GDM1 (cell line): ENCODE measurements around the gene PALD1.
"Not testable (repeated sequence)": the region's sequence is repeated elsewhere in the genome, so short reads cannot be mapped to it uniquely, and the experiment has no call there.

ENCODE experiments used
- DNase-seq: peaks from one replicate; lab custom pipeline; 2025; lab: John Stamatoyannopoulos, UW

Gene PALD1

DNA sequence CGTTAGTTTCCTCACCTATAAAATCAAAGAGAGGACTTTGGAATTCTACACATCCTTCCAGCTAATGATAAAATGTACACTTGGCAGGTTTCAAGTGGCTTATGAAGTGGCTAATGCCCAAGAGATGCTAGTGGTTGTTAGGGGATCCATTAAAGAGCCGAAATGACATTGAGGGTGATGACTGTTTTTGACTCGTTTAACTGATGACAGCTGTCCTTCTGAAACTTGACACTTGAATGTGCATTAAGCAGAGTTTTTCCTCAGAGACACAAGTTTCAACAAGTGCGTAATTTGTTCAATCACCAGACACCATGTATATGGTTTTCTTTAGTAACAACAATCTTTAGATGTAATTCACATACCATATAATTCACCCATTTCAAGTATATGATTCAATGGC, 125.5 kb downstream of the PALD1 start:
- DNase-seq: no peak

DNA sequence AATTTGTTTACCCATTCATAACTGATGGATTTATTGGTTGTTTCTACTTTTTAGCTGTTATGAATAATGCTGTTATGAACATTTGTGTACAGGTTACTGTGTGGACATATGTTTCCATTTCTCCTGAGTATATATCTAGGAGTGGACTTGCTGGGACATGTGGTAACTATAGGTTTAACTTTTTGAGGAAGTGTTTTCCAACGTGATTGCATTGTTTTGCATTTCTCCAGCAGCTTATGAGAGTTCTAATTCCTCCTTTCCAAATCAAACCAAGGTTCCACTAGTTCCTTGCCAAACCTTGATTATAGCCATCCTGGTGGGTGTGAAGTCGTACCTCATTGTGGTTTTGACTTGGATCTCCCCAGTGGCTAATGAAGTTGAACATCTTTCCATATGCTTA, 126.6 kb downstream of the PALD1 start:
- no peak for DNase-seq

DNA sequence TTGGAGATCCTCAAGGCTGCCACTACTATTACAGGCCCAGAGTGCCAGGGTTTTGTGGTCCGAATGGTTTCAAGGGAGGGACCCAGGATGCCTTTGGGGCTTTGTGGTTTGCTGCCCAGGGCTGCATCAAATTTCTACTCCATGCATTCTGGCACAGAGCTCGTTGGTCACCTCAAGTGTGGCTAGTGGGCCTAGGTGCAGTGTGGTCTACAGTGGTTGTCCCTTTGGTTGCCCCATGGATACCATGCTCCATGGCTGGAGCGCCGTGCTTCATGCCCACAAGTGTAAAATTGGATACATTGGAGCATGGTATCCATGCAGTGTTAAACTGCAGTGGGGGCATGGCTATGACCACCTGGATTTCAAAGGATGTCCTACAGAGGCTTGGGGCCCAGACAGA, 129.4 kb downstream of the PALD1 start:
- no peak for DNase-seq

DNA sequence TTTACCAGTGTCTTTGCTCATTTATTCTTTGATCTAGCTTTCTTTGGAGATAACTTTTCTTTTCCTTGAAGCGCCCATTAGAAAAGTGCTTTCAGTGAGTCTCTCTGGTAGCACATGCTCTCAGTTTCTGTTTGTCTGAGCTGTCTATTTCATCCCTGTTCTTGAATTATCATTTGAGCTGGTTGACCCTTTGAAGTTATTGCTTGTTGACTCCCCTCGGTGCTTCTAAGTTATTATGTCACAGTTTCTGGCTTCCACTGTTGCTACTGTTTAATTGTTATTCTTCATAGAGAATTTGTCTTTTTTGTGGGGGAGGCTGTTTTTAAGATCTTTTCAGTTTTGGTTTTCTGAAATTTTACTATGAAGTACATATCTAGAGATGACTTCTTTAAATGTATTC, 135.4 kb downstream of the PALD1 start:
- no peak for DNase-seq

DNA sequence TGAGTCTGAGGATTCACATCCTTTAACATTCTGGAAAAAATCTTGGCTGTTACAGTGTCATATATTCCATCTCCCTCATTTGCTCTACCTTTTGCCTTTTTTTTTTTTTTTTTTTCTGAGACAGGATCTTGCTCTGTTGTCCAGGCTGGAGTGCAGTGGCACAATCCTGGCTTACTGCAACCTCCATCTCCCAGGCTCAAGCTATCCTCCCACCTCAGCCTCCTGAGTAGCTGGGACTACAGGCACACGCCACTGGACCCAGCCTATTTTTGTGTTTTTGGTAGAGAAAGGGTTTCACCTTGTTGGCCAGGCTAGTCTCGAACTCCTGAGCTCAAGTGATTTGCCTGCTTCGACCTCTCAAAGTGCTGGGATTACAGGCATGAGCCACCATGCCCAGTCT, 135.8 kb downstream of the PALD1 start:
- not testable (repeated sequence) for DNase-seq

DNA sequence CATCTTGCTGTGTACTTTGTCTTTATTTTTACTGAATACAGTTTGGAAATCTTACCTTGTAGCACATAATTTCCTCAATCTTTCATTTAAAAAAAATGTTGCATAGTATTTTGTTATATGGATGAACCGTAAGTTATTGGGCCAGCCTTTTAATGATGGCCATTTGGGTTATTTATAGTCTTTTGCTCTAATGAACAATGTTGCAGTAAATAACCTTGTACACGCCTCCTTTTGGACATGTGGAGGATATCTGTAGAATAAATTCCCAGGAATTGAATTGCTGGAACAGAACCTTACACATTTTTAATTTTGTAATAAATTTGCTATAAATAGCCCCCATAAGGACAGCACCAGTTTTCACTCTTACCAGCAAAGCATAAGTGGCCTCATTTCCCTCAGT, 136.6 kb downstream of the PALD1 start:
- no peak for DNase-seq

DNA sequence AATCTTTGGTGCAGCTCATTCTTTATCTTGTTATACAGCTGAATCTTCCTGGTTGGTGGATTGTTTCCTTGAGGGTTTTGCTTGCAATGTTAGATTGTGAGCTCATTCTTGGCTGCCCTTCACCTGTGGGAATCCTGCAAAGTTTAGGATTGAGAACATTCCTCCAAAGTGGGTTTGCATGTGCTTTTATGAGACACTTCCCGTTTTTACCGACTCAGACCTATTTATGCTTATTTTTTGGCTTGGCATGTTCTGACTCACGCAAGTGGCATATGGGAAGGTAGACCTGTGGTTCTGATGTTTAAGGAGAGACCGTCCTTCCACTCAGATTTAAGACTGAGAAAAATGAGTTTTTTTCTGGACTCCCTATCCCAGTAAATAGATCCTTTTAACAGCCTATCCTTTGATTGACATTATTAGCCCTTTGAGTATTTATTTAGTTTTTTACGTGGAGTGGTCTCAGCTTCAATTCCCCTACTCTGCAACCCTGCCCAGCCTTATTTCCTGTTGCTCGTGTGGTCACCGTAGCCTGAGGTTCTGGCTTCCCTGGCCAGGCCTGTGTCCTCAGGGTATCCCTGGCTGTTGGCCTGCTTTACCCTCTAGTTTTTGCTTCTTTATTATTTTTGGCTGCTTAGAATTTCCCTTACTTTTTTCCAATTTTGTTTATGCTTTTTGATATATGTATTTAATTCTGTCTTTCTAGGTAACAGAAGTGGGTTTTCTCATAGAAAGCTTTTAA, 137.4 kb downstream of the PALD1 start:
- peak; percentile 12 for DNase-seq

DNA sequence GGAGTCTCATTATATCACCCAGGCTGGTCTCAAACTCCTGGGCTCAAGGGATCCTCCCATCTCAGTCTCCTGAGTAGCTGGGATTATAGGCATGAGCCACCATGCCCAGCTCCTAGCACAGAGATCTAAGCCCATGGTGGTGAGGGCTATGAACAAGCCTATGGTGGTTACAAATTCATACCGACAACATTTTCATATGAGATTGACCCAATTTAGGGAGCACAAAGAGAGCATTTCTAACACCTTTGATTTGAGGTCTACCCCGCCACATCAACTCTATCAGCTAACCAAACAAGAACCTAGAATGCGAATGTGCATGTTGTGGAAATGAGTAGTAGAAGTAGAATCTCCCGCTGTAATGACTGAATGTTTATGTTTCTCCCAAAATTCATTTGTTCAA, 138.2 kb downstream of the PALD1 start:
- DNase-seq: no peak
